GM18909 (cell line): ENCODE measurements around the gene CACNA1E.

Source experiments
- ATAC-seq: cut with Tn5 transposase; IDR thresholded peaks from one replicate; pipeline ENCODE4 v1.9.1; 2021; ENCODE audit warnings: mild to moderate bottlenecking; ENCODE audit not compliant: unreplicated experiment, poor library complexity

Gene CACNA1E

GRCh38 chr1:181482521-181483284, 614 bp upstream of the CACNA1E start:
- peak; percentile 63 for ATAC-seq

- no peak for ATAC-seq
Observed at GRCh38 chr1:181484821-181485220, 1.5 kb downstream of the CACNA1E start.

- ATAC-seq = peak; percentile 57
Observed at GRCh38 chr1:181485287-181486097, 2.2 kb downstream of the CACNA1E start.

GRCh38 chr1:181486098-181486420, 2.7 kb downstream of the CACNA1E start:
- ATAC-seq = no peak

GRCh38 chr1:181488866-181489265, 5.5 kb downstream of the CACNA1E start:
- ATAC-seq = no peak

- ATAC-seq = no peak
Observed at GRCh38 chr1:181490276-181490675, 7.0 kb downstream of the CACNA1E start.

- ATAC-seq = no peak
Observed at GRCh38 chr1:181490740-181491712, 7.7 kb downstream of the CACNA1E start.

- ATAC-seq = no peak
Observed at GRCh38 chr1:181493166-181493565, 9.8 kb downstream of the CACNA1E start.

GRCh38 chr1:181493885-181494284, 10.6 kb downstream of the CACNA1E start:
- ATAC-seq = no peak

- no peak for ATAC-seq
Observed at GRCh38 chr1:181496759-181497158, 13.4 kb downstream of the CACNA1E start.

GRCh38 chr1:181497870-181498269, 14.6 kb downstream of the CACNA1E start:
- no peak for ATAC-seq

- ATAC-seq = no peak
Observed at GRCh38 chr1:181499825-181500224, 16.5 kb downstream of the CACNA1E start.

- ATAC-seq = no peak
Observed at GRCh38 chr1:181500636-181501035, 17.3 kb downstream of the CACNA1E start.

- no peak for ATAC-seq
Observed at GRCh38 chr1:181501612-181502011, 18.3 kb downstream of the CACNA1E start.

GRCh38 chr1:181503171-181503810, 20.0 kb downstream of the CACNA1E start:
- ATAC-seq = no peak

GRCh38 chr1:181504399-181504842, 21.1 kb downstream of the CACNA1E start:
- peak; percentile 66 for ATAC-seq

- ATAC-seq = no peak
Observed at GRCh38 chr1:181506563-181507353, 23.4 kb downstream of the CACNA1E start.

- ATAC-seq = peak; percentile 32
Observed at GRCh38 chr1:181508486-181509165, 25.3 kb downstream of the CACNA1E start.
